ENCODE data around the gene CNTNAP2. TPM values are rescaled to one million over a fixed set of nuclear protein-coding genes. Genes with fewer than 3 reads are reported as not detected.

Gene CNTNAP2
- total and polyA plus RNA-seq, 2 of the 4 experiments (the other 2 are of a cell fraction), result not detected

- no peak for TF ChIP-seq RAD21 (IDR thresholded peaks at IDR 0.05; ENCODE audit: low read length)
- no peak for TF ChIP-seq CTCF (conservative IDR thresholded peaks at IDR 0.05; ENCODE audit: low read depth, low read length)
- TF ChIP-seq SMC3 (IDR thresholded peaks at IDR 0.05; ENCODE audit: low read depth, low read length), result no peak
- TF ChIP-seq RCOR1 (IDR thresholded peaks at IDR 0.05; ENCODE audit: insufficient replicate concordance, low read length), result no peak
- no peak for TF ChIP-seq MAFK (IDR thresholded peaks at IDR 0.05; ENCODE audit: low read depth, low read length)
- TF ChIP-seq ELK1 (IDR thresholded peaks at IDR 0.05; ENCODE audit: borderline replicate concordance, low read depth, low read length), result no peak
- no peak for TF ChIP-seq CHD1 (IDR thresholded peaks at IDR 0.05; ENCODE audit: low read depth, low read length)
- TF ChIP-seq MXI1 (IDR thresholded peaks at IDR 0.05; ENCODE audit: borderline replicate concordance, low read depth, low read length), result no peak
- no peak for TF ChIP-seq FOS (IDR thresholded peaks at IDR 0.05; ENCODE audit: low read depth, low read length)
- TF ChIP-seq BHLHE40 (IDR thresholded peaks at IDR 0.05; ENCODE audit: low read depth, low read length), result no peak
- TF ChIP-seq CEBPB (IDR thresholded peaks at IDR 0.05; ENCODE audit: low read depth, low read length), result no peak
- TF ChIP-seq USF2 (IDR thresholded peaks at IDR 0.05; ENCODE audit: low read depth, low read length), result no peak
- no peak for TF ChIP-seq RFX5 (IDR thresholded peaks at IDR 0.05; ENCODE audit: low read depth, low read length)
- TF ChIP-seq MAZ (IDR thresholded peaks at IDR 0.05; ENCODE audit: borderline replicate concordance, low read depth, low read length), result no peak
- no peak for TF ChIP-seq NFE2L2 (IDR thresholded peaks at IDR 0.05; ENCODE audit: low read depth, low read length)
- no peak for TF ChIP-seq POLR2A (IDR thresholded peaks at IDR 0.05; ENCODE audit: low read depth, low read length)
Observed at GRCh38 chr7:146115851-146116520, 615 bp upstream of the CNTNAP2 start.

More at GRCh38 chr7:146115851-146116520, 615 bp upstream of the CNTNAP2 start:
- Histone ChIP-seq H2BK120ac (ENCODE audit: low read depth, low read length) (no peak overlapping the region), H3K4ac (ENCODE audit: low read depth, low read length) (no peak overlapping the region), H2BK15ac (ENCODE audit: low read depth, low read length) (no peak overlapping the region), H3K27me3 (ENCODE audit: control insufficient read depth, insufficient read depth, low read length) (no peaks in the 10 kb centered on the region), H3K56ac (ENCODE audit: extremely low read depth, insufficient read depth, low read length) (no peak overlapping the region), H3K23ac (ENCODE audit: low read depth, low read length) (no peak overlapping the region), H3K14ac (replicated peaks; ENCODE audit: low read depth, low read length) (no peak overlapping the region), H2AK9ac (replicated peaks; ENCODE audit: low read depth, low read length, poor library complexity) (no peak overlapping the region), H3K36me3 (ENCODE audit: control insufficient read depth, insufficient read depth, low read length) (no peaks in the 10 kb centered on the region), H2BK5ac (ENCODE audit: low read depth, low read length, poor library complexity, severe bottlenecking) (no peak overlapping the region), H2AK5ac (ENCODE audit: low read depth, low read length) (no peak overlapping the region), H4K5ac (ENCODE audit: low read depth, low read length) (no peak overlapping the region), H4K91ac (ENCODE audit: insufficient read depth, low read depth, low read length) (no peak overlapping the region), H2AFZ (replicated peaks; ENCODE audit: low read length, poor library complexity) (no peak overlapping the region), H3K18ac (ENCODE audit: low read depth, low read length) (no peak overlapping the region), H3K9ac (ENCODE audit: low read depth, low read length) (no peak overlapping the region), H4K20me1 (ENCODE audit: insufficient read depth, low read length) (no peaks in the 10 kb centered on the region), H3K4me2 (ENCODE audit: low read depth, low read length) (peak overlapping the region; percentile 22; the same call in 1 of the 2 replicates), H3K79me1 (ENCODE audit: low read depth in 1 of 2, low read length in 2 of 2) (no peaks in the 10 kb centered on the region), H2BK20ac (ENCODE audit: low read depth, low read length) (no peak overlapping the region), H3K9me3 (ENCODE audit: control insufficient read depth, insufficient read depth, low read length) (peaks cover 5% of the 10 kb centered on the region; the same call in 1 of the 2 replicates), H3K27ac (ENCODE audit: insufficient read depth, low read length) (no peak overlapping the region), H3K4me3 (ENCODE audit: insufficient read depth, low read depth, low read length) (peak overlapping the region; percentile 31), H4K8ac (ENCODE audit: low read depth in 2 of 2, low read length in 2 of 2) (no peak overlapping the region), H3K9me1 (ENCODE audit: insufficient read depth, low read length) (no peaks in the 10 kb centered on the region), H3K4me1 (ENCODE audit: control insufficient read depth, insufficient read depth, low read length) (no peaks in the 10 kb centered on the region)
- ChIA-PET CTCF (interaction anchor here (0.6 to 0.7 kb wide), 3 partner anchors 12 to 754 kb away, joined by 3 to 8 read pairs (median 3); no protein-coding TSS in a partner anchor), POLR2A (ENCODE audit: unreplicated experiment) (no interaction called here)
- WGBS, 2 experiments (ENCODE audit: extremely low coverage in 2 of 2, insufficient read length in 1 of 2), result 6% methylated on average over 10 of the region's 62 CpGs; no CpG with 5 or more reads in 1 of the 2 experiments
- intact Hi-C loops (cut with micrococcal nuclease), result no loop called here
- dilution Hi-C loops (cut with HindIII; ENCODE audit: low sequenced_read_pairs, unreplicated experiment), result no loop called here
- ATAC-seq (ENCODE audit: low read depth), result peak; percentile 40; the same call in 1 of the 2 replicates
- in situ Hi-C loops (cut with MboI; ENCODE audit: low sequenced_read_pairs), result no loop called here
- no TSS peak for BruUV-seq (replicated peaks)
- no peak for DNase-seq
